ENCODE results near the gene CDS2.

CDS2 gene

DNA sequence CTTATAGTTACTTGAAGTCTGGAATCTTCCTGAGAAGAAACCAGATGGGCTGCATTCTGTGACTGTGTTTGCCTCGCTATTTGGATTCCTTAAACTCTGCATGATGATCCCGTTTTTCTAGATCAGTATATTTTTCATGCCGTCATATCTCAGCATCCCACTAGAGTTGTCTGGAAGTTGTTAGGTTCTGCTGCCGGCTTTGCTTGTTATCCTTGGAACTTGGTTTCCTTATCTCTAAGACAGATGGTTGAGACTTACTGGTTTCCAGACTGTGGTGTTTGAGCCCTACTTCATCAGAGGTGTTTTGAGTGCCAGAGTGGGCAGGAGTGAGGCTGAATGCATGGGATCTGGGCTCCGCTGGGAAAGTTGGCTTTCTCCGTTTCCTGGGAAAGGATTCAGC, 50.3 kb downstream of the CDS2 start:
- peaks cover 12 to 48% (median 26%) of the 10 kb centered on the region in 4 experiments for H3K36me3 ChIP-seq (ENCODE audit: control insufficient read depth in 4 of 4, insufficient read depth in 4 of 4, low read length in 3 of 4)

GRCh38 chr20:5178046-5178445, 51.2 kb downstream of the CDS2 start:
- POLR2A ChIA-PET, result no interaction called here
- Histone ChIP-seq H3K4me1 (ENCODE audit: control extremely low read depth in 1 of 4, control insufficient read depth in 4 of 4, insufficient read depth in 4 of 4, low read length in 3 of 4) (peaks cover 3 to 22% (median 6%) of the 10 kb centered on the region in 4 experiments), H3K4me3 (ENCODE audit: control insufficient read depth in 1 of 7, extremely low read depth in 1 of 7, insufficient read depth in 4 of 7, low read depth in 2 of 7, low read length in 6 of 7) (no peak overlapping the region), H3K27ac (ENCODE audit: insufficient read depth in 1 of 2, low read depth in 1 of 2, low read length in 2 of 2, poor library complexity in 1 of 2, severe bottlenecking in 2 of 2) (no peak overlapping the region), H3K9me3 (ENCODE audit: control extremely low read depth in 1 of 5, control insufficient read depth in 4 of 5, insufficient read depth in 2 of 5, low read depth in 1 of 5, low read length in 4 of 5) (no peaks in the 10 kb centered on the region), H3K27me3 (replicated peaks in 2 of 5; ENCODE audit: control insufficient read depth in 4 of 5, insufficient read depth in 5 of 5, low read length in 4 of 5) (no peaks in the 10 kb centered on the region), H3K36me3 (ENCODE audit: control insufficient read depth in 4 of 4, insufficient read depth in 4 of 4, low read length in 3 of 4) (peaks cover 20 to 58% (median 35%) of the 10 kb centered on the region in 4 experiments)
- CTCF ChIA-PET, result interaction anchor here (1.1 to 6.4 kb wide), 3 partner anchors 9 to 14 kb away, joined by 3 to 42 read pairs (median 4); no protein-coding TSS in a partner anchor
- 89% methylated on average over 1 of the region's 3 CpGs for WGBS (ENCODE audit: insufficient coverage)
- DNase-seq, result no peak

More for the DNA sequence above, 50.3 kb downstream of the CDS2 start:
- Histone ChIP-seq H3K4me1 (ENCODE audit: control extremely low read depth in 1 of 4, control insufficient read depth in 4 of 4, insufficient read depth in 4 of 4, low read length in 3 of 4) (peaks cover 3 to 30% (median 6%) of the 10 kb centered on the region in 4 experiments), H3K27me3 (replicated peaks in 2 of 5; ENCODE audit: control insufficient read depth in 4 of 5, insufficient read depth in 5 of 5, low read length in 4 of 5) (no peaks in the 10 kb centered on the region), H3K9me3 (ENCODE audit: control extremely low read depth in 1 of 5, control insufficient read depth in 4 of 5, insufficient read depth in 2 of 5, low read depth in 1 of 5, low read length in 4 of 5) (no peaks in the 10 kb centered on the region), H3K27ac (ENCODE audit: insufficient read depth in 1 of 2, low read depth in 1 of 2, low read length in 2 of 2, poor library complexity in 1 of 2, severe bottlenecking in 2 of 2) (no peak overlapping the region), H3K4me3 (ENCODE audit: control insufficient read depth in 1 of 7, extremely low read depth in 1 of 7, insufficient read depth in 4 of 7, low read depth in 2 of 7, low read length in 6 of 7) (no peak overlapping the region)
- POLR2A ChIA-PET, result no interaction called here
- 98% methylated on average over 5 of the region's 6 CpGs for WGBS (ENCODE audit: insufficient coverage)
- no peak for DNase-seq
- CTCF ChIA-PET, result interaction anchor here (1.1 to 1.6 kb wide), 2 partner anchors 8 to 15 kb away, joined by 3 to 4 read pairs; no protein-coding TSS in a partner anchor

- Histone ChIP-seq H3K27ac (ENCODE audit: insufficient read depth in 1 of 2, low read depth in 1 of 2, low read length in 2 of 2, poor library complexity in 1 of 2, severe bottlenecking in 2 of 2) (no peak overlapping the region), H3K4me3 (ENCODE audit: control insufficient read depth in 1 of 7, extremely low read depth in 1 of 7, insufficient read depth in 4 of 7, low read depth in 2 of 7, low read length in 6 of 7) (no peak overlapping the region), H3K4me1 (ENCODE audit: control extremely low read depth in 1 of 4, control insufficient read depth in 4 of 4, insufficient read depth in 4 of 4, low read length in 3 of 4) (peaks cover 0 to 3% (median 0%) of the 10 kb centered on the region in 4 experiments), H3K27me3 (replicated peaks in 2 of 5; ENCODE audit: control insufficient read depth in 4 of 5, insufficient read depth in 5 of 5, low read length in 4 of 5) (no peaks in the 10 kb centered on the region), H3K36me3 (ENCODE audit: control insufficient read depth in 4 of 4, insufficient read depth in 4 of 4, low read length in 3 of 4) (peaks cover 20 to 57% (median 40%) of the 10 kb centered on the region in 4 experiments), H3K9me3 (ENCODE audit: control extremely low read depth in 1 of 5, control insufficient read depth in 4 of 5, insufficient read depth in 2 of 5, low read depth in 1 of 5, low read length in 4 of 5) (no peaks in the 10 kb centered on the region)
- CTCF ChIA-PET, result interaction anchor here (0.8 to 6.4 kb wide), 4 partner anchors 12 to 54 kb away, joined by 3 to 42 read pairs (median 9); partner anchors contain the start of gene CDS2
- POLR2A ChIA-PET, result no interaction called here
- 100% methylated on average over 1 of the region's 1 CpG for WGBS (ENCODE audit: insufficient coverage)
- DNase-seq, result no peak
Measured at GRCh38 chr20:5180421-5180820, 53.6 kb downstream of the CDS2 start.

GRCh38 chr20:5180933-5181332, 54.1 kb downstream of the CDS2 start:
- POLR2A ChIA-PET, result no interaction called here
- Histone ChIP-seq H3K9me3 (ENCODE audit: control extremely low read depth in 1 of 5, control insufficient read depth in 4 of 5, insufficient read depth in 2 of 5, low read depth in 1 of 5, low read length in 4 of 5) (no peaks in the 10 kb centered on the region), H3K36me3 (ENCODE audit: control insufficient read depth in 4 of 4, insufficient read depth in 4 of 4, low read length in 3 of 4) (peaks cover 23 to 59% (median 42%) of the 10 kb centered on the region in 4 experiments), H3K4me1 (ENCODE audit: control extremely low read depth in 1 of 4, control insufficient read depth in 4 of 4, insufficient read depth in 4 of 4, low read length in 3 of 4) (no peaks in the 10 kb centered on the region), H3K27me3 (replicated peaks in 2 of 5; ENCODE audit: control insufficient read depth in 4 of 5, insufficient read depth in 5 of 5, low read length in 4 of 5) (no peaks in the 10 kb centered on the region), H3K27ac (ENCODE audit: insufficient read depth in 1 of 2, low read depth in 1 of 2, low read length in 2 of 2, poor library complexity in 1 of 2, severe bottlenecking in 2 of 2) (no peak overlapping the region), H3K4me3 (ENCODE audit: control insufficient read depth in 1 of 7, extremely low read depth in 1 of 7, insufficient read depth in 4 of 7, low read depth in 2 of 7, low read length in 6 of 7) (no peak overlapping the region)
- CTCF ChIA-PET, result interaction anchor here (0.8 to 6.4 kb wide), 4 partner anchors 12 to 60 kb away, joined by 3 to 42 read pairs (median 8); partner anchors contain the start of gene CDS2
- WGBS (ENCODE audit: insufficient coverage), result 100% methylated on average over 1 of the region's 3 CpGs
- DNase-seq, result no peak

- no peak overlapping the region for H3K27ac ChIP-seq (ENCODE audit: insufficient read depth in 1 of 2, low read depth in 1 of 2, low read length in 2 of 2, poor library complexity in 1 of 2, severe bottlenecking in 2 of 2)
- no peaks in the 10 kb centered on the region for H3K27me3 ChIP-seq (replicated peaks in 2 of 5; ENCODE audit: control insufficient read depth in 4 of 5, insufficient read depth in 5 of 5, low read length in 4 of 5)
- no peaks in the 10 kb centered on the region for H3K9me3 ChIP-seq (ENCODE audit: control extremely low read depth in 1 of 5, control insufficient read depth in 4 of 5, insufficient read depth in 2 of 5, low read depth in 1 of 5, low read length in 4 of 5)
- H3K4me3 ChIP-seq (ENCODE audit: control insufficient read depth in 1 of 7, extremely low read depth in 1 of 7, insufficient read depth in 4 of 7, low read depth in 2 of 7, low read length in 6 of 7), result no peak overlapping the region
- ChIA-PET POLR2A (no interaction called here), CTCF (interaction anchor here (1.0 to 6.4 kb wide), 6 partner anchors 9 to 67 kb away, joined by 3 to 42 read pairs (median 8); partner anchors contain the start of gene CDS2)
- DNase-seq, result no peak
- no peaks in the 10 kb centered on the region for H3K4me1 ChIP-seq (ENCODE audit: control extremely low read depth in 1 of 4, control insufficient read depth in 4 of 4, insufficient read depth in 4 of 4, low read length in 3 of 4)
- peaks cover 20 to 60% (median 44%) of the 10 kb centered on the region in 4 experiments for H3K36me3 ChIP-seq (ENCODE audit: control insufficient read depth in 4 of 4, insufficient read depth in 4 of 4, low read length in 3 of 4)
- 100% methylated on average over 2 of the region's 2 CpGs for WGBS (ENCODE audit: insufficient coverage)
Measured at GRCh38 chr20:5181492-5181891, 54.7 kb downstream of the CDS2 start.

DNA sequence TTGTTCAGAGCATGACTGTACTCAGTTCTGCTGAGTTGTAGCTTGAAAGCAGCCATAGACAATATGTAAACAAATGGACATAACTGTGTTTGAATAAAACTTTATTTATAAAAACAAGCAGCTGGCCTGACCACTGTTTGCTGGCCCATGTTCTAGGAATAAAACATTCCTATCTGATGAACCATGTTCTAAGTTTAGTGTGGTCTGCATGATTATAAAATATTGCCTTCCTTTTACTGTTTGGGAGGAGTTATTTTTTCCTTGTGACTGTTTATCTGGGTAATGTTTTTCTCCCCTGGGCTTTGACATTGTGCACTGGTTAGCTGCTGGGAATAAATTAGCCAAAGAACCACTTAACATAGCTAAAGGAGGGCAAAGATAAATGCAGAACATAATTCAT, 55.1 kb downstream of the CDS2 start:
- Histone ChIP-seq H3K9me3 (ENCODE audit: control extremely low read depth in 1 of 5, control insufficient read depth in 4 of 5, insufficient read depth in 2 of 5, low read depth in 1 of 5, low read length in 4 of 5) (no peaks in the 10 kb centered on the region), H3K4me3 (ENCODE audit: control insufficient read depth in 1 of 7, extremely low read depth in 1 of 7, insufficient read depth in 4 of 7, low read depth in 2 of 7, low read length in 6 of 7) (no peak overlapping the region), H3K36me3 (ENCODE audit: control insufficient read depth in 4 of 4, insufficient read depth in 4 of 4, low read length in 3 of 4) (peaks cover 19 to 60% (median 46%) of the 10 kb centered on the region in 4 experiments), H3K4me1 (ENCODE audit: control extremely low read depth in 1 of 4, control insufficient read depth in 4 of 4, insufficient read depth in 4 of 4, low read length in 3 of 4) (no peaks in the 10 kb centered on the region), H3K27ac (ENCODE audit: insufficient read depth in 1 of 2, low read depth in 1 of 2, low read length in 2 of 2, poor library complexity in 1 of 2, severe bottlenecking in 2 of 2) (no peak overlapping the region), H3K27me3 (replicated peaks in 2 of 5; ENCODE audit: control insufficient read depth in 4 of 5, insufficient read depth in 5 of 5, low read length in 4 of 5) (no peaks in the 10 kb centered on the region)
- ChIA-PET POLR2A (interaction anchor here (1.1 kb wide), 1 partner anchor 449 kb away, joined by 3 read pairs; no protein-coding TSS in a partner anchor), CTCF (interaction anchor here (1.0 to 6.4 kb wide), 6 partner anchors 8 to 67 kb away, joined by 3 to 42 read pairs (median 4); no protein-coding TSS in a partner anchor)
- DNase-seq, result no peak

GRCh38 chr20:5182615-5183254, 55.9 kb downstream of the CDS2 start:
- Histone ChIP-seq H3K27me3 (replicated peaks in 2 of 5; ENCODE audit: control insufficient read depth in 4 of 5, insufficient read depth in 5 of 5, low read length in 4 of 5) (no peaks in the 10 kb centered on the region), H3K4me3 (ENCODE audit: control insufficient read depth in 1 of 7, extremely low read depth in 1 of 7, insufficient read depth in 4 of 7, low read depth in 2 of 7, low read length in 6 of 7) (no peak overlapping the region), H3K9me3 (ENCODE audit: control extremely low read depth in 1 of 5, control insufficient read depth in 4 of 5, insufficient read depth in 2 of 5, low read depth in 1 of 5, low read length in 4 of 5) (no peaks in the 10 kb centered on the region), H3K4me1 (ENCODE audit: control extremely low read depth in 1 of 4, control insufficient read depth in 4 of 4, insufficient read depth in 4 of 4, low read length in 3 of 4) (no peaks in the 10 kb centered on the region), H3K36me3 (ENCODE audit: control insufficient read depth in 4 of 4, insufficient read depth in 4 of 4, low read length in 3 of 4) (peaks cover 19 to 59% (median 47%) of the 10 kb centered on the region in 4 experiments), H3K27ac (ENCODE audit: insufficient read depth in 1 of 2, low read depth in 1 of 2, low read length in 2 of 2, poor library complexity in 1 of 2, severe bottlenecking in 2 of 2) (peak overlapping the region in 1 of 2 experiments; percentile 6)
- POLR2A ChIA-PET, result interaction anchor here (0.5 to 1.1 kb wide), 2 partner anchors 120 to 449 kb away, joined by 3 to 4 read pairs; no protein-coding TSS in a partner anchor
- no CpG with 5 or more reads among the region's 2 CpGs for WGBS (ENCODE audit: insufficient coverage)
- DNase-seq, result no peak
- CTCF ChIA-PET, result interaction anchor here (1.2 to 6.4 kb wide), 5 partner anchors 10 to 68 kb away, joined by 3 to 42 read pairs (median 6); no protein-coding TSS in a partner anchor
